GM19238 (cell line): ENCODE results near the gene CNOT6.
"Not testable (repeated sequence)": the region's sequence is repeated elsewhere in the genome, so short reads cannot be mapped to it uniquely, and the experiment has no call there.

Experiments used
- DNase-seq: peaks from one replicate; pipeline ENCODE4 v3.0.0; 2011; ENCODE audit warnings: low spot score; ENCODE audit not compliant: insufficient read length

CNOT6 gene

GRCh38 chr5:180515974-180516373 is 21.8 kb downstream of the CNOT6 start:
- not testable (repeated sequence) for DNase-seq

GRCh38 chr5:180516440-180516839 is 22.3 kb downstream of the CNOT6 start:
- DNase-seq, result no peak

GRCh38 chr5:180519098-180519497 is 24.9 kb downstream of the CNOT6 start:
- DNase-seq, result no peak

DNA sequence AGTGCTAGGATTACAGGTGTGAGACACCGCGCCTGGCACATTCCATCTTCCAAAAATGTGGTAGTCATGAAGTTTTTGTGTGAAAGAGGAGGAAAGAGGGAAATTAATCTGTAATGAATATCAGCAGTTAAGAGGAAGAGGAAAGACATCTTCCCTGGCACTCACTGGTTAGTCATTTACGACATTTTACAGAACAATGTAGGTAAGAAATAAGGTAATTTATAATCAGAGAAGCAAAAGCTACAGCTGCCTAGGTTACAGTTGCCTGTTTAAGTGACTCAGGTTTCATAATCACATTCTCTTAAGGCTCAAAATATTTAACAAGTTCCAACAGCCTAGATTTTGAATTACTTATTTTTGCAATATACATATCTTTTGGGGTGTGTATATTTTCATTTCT is 26.9 kb downstream of the CNOT6 start:
- no peak for DNase-seq

GRCh38 chr5:180521591-180521990 is 27.4 kb downstream of the CNOT6 start:
- no peak for DNase-seq

GRCh38 chr5:180522330-180522729 is 28.2 kb downstream of the CNOT6 start:
- no peak for DNase-seq

DNA sequence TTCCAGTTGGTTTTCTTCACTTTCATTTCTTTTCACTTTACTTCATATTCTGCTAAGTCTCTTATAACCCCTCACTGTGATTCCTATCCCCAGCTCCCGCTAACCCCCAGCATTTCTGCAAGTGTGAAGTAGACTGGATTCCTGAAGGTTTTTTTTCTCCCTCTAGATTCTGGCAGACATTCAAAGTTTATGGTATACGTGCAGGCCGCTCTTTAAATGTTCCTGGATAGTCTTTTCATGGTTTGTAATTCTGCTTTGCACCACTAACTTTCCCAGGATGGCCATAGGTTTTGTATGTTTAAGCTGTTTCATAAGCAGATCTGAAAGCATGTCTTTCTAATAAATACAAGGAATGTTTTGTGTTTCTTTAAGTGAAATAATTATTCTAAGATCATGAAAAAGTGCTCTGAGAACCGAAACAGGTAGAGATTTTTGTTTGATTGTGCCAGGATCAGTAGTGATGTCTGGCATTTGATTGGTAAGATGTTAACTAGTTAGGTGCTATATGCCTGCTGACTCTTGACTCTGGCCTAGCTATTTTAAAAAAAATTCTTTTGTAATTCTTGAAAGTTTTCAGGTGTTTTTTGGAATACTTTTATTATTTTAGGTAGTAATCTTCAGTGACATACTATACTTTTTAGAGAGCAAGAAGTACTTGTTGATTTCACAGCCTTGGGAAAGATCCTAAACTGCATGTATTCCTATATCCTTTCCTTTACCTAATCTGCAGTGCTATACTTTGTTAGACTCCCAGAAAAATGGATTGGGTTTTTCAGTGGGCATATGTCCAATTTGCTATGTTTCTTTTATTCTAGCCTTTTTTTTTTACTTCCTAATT is 29.7 kb downstream of the CNOT6 start:
- DNase-seq, result no peak

- DNase-seq, result no peak
Observed at GRCh38 chr5:180525399-180525798, 31.2 kb downstream of the CNOT6 start.

DNA sequence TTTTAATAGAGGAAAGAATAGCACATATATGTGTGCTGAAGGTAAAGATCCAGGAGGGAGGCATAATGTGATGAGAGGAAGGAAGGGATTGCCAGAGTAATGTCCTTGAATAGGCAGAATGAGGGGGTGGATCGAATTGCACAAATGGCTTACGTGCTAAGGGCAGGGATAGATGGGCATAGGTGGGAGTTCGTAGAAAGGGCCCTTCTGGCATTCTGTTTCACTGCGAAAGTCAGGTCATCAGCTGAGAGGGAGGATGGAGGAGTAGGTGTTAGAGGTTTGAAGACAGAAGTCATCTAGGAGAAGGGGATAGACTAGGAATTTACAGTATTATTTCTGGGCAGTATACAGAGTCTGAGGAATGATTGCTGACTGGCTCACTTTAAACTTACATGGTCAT is 32.1 kb downstream of the CNOT6 start:
- no peak for DNase-seq

GRCh38 chr5:180527659-180528058 is 33.5 kb downstream of the CNOT6 start:
- no peak for DNase-seq

DNA sequence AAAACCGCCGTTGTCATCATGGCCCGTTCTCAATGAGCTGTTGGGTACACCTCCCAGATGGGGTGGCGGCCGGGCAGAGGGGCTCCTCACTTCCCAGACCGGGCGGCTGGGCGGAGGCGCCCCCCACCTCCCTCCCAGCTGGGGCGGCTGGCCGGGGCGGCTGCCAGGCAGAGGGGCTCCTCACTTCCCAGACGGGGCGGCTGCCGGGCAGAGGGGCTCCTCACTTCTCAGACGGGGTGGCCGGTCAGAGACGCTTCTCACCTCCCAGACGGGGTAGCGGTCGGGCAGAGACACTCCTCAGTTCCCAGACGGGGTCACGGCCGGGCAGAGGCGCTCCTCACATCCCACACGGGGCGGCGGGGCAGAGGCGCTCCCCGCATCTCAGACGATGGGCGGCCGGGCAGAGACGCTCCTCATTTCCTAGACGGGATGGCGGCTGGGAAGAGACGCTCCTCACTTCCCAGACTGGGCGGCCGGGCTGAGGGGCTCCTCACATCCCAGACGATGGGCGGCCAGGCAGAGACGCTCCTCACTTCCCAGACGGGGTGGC is 36.9 kb downstream of the CNOT6 start:
- not testable (repeated sequence) for DNase-seq

GRCh38 chr5:180532268-180532667 is 38.1 kb downstream of the CNOT6 start:
- DNase-seq, result no peak

- DNase-seq, result no peak
Observed at GRCh38 chr5:180533845-180534244, 39.7 kb downstream of the CNOT6 start.

GRCh38 chr5:180535573-180535972 is 41.4 kb downstream of the CNOT6 start:
- DNase-seq, result no peak

DNA sequence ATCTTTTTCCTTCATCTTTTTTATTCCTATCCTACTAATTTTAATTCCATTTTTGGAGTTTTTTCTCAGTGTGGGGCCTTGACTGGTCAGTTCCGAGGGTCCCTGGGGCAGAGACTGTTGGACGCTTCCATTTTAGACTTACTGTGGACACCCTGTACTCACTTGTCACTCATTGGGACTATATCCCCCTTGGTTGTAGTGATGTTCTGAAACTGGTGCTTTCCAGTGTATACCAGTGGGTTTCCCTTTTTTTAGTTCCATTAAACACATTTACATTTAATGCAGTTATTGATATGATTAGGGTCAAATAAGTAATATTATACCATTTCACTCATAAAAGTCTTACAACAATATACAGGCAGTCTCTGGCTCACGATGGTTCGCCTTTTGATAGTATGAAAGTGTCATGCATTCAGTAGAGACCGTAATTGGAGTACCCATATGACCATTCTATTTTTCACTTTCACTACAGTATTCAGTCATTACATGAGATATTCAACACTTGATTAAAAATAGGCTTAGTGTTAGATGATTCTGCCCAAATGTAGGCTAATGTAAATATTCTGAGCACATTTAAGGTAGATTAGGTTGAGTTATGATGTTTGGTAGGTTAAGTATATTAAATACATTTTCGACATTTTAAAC is 46.0 kb downstream of the CNOT6 start:
- no peak for DNase-seq

DNA sequence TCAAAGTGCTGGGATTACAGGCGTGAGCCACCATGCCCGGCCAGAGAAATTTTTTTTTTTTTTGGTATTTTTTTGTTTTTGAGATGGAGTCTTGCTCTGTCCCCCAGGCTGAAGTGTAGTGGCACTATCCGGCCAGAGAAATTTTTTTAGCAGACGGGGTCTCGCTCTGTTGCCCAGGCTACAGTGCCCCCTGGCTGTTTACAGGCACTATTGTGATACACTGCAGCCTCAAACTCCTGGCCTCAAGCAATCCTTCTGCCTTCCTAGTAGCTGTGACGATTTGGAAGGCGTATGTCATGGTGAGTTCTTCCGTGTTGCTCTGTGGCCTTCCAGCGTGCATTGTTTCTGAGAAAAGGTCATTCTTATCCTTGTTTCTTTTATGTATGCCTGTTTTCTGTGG is 47.5 kb downstream of the CNOT6 start:
- no peak for DNase-seq

DNA sequence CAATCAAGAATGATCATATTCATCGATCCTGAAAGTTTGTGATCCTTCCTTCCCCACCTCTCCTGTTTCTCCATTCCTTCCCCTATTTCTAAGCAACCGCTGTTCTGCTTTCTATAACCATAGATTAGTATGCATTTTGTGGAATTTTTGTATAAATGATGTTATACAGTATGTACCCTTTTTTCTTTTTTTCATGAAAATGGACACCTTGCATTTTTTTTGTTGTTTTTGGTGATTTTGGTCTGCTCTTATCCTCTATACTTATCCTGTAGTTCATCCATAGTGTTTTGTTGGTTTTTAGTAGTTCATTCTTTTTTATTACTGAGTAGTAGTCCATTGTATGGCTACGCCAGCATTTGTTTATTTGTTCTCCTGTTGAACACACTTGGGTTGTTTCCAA is 51.1 kb downstream of the CNOT6 start:
- DNase-seq, result no peak

DNA sequence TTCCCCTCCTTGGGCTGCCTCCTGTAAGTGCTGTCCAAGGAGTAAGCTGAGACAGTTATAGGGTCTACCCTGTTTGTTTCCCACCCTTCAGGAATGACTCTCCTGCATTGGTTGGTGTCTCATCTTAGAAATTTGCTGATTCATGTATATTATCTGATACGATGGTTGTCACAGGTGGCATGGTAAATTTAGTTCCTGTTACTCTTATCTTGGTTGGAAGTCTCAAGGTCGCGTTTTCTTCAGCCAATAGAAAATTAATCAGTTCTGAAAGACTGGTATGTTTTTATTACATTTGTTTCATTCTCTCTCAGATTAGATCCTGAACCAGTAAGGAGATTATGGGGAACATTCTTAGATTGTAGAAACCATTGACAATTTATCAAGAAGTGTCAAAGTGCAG is 54.4 kb downstream of the CNOT6 start:
- no peak for DNase-seq

- DNase-seq, result no peak
Observed at GRCh38 chr5:180553530-180553929, 59.4 kb downstream of the CNOT6 start.

- DNase-seq, result no peak
Observed at GRCh38 chr5:180555168-180555921, 61.2 kb downstream of the CNOT6 start.

DNA sequence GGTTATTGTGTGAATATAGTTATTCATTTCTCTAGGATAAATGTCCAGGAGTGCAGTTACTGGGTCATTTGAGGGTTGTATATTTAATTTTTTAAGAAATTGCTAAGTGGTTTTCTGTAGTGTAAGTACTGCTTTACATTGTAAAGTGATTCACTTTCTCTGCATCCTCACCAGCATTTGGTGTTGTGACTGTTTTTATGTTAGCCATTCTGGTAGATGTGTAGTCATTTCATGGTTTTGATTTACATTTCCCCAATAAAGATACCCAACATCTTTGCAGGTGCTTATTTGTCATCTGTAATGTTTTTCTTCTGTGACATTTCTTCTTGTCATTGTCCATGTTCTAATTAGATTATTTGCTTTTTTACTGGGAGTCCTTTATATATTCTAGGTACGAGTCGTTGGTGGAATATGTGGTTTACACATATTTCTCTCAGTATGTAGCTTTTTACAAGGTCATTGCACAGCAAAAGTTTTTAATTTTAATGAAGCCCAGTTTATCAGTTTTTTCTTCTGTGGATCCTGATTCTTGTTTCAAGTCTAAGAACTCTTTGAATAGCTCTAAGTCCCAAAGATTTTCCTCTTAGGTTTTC is 63.1 kb downstream of the CNOT6 start:
- DNase-seq, result no peak

DNA sequence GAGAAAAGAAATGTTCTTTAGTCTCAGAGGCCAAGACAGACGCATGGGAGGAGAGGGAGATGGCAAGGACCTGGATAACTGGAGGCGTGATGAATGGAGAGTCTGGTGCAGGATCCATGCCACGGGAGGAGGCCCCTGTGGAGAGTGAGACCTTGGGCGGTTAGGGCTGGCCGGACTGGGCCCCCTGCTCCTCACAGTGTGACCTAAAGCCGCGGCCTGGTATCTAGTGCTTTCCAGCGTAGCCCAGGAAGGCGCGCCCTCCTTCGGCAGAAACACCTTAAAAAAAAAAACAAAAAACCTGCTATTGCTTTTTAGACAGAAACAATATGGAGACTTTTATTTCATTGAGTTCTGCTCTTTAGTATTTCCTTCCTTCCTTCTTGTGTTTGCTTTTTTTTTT is 64.1 kb downstream of the CNOT6 start:
- DNase-seq, result no peak
